HG03108 (cell line): ENCODE measurements around the gene PA2G4.

Source experiments
- ATAC-seq: cut with Tn5 transposase; IDR thresholded peaks from one replicate; pipeline ENCODE4 v1.9.1; 2021; ENCODE audit warnings: moderate library complexity; ENCODE audit not compliant: unreplicated experiment

Gene PA2G4

GRCh38 chr12:56124133-56124532, 19.8 kb downstream of the PA2G4 start:
- no peak for ATAC-seq

- no peak for ATAC-seq
These were observed 22.4 kb downstream of the PA2G4 start for GRCh38 chr12:56126732-56127239.

- ATAC-seq, result no peak
These were observed 23.1 kb downstream of the PA2G4 start for GRCh38 chr12:56127485-56127887.

GRCh38 chr12:56127888-56128669, 23.7 kb downstream of the PA2G4 start, which contains the start of gene ESYT1:
Gene ESYT1, plus strand, starts transcription at chr12:56128267. Its CDS starts 53 bp downstream, at chr12:56128320.
- peak; percentile 88 for ATAC-seq

GRCh38 chr12:56128670-56129205, 24.4 kb downstream of the PA2G4 start:
- no peak for ATAC-seq

GRCh38 chr12:56129206-56129941, 25.0 kb downstream of the PA2G4 start:
- no peak for ATAC-seq

GRCh38 chr12:56129942-56130495, 25.7 kb downstream of the PA2G4 start:
- ATAC-seq, result no peak

- no peak for ATAC-seq
These were observed 26.5 kb downstream of the PA2G4 start for GRCh38 chr12:56130876-56131275.

GRCh38 chr12:56134897-56135296, 30.5 kb downstream of the PA2G4 start:
- ATAC-seq, result no peak

GRCh38 chr12:56137853-56138571, 33.7 kb downstream of the PA2G4 start:
- no peak for ATAC-seq

GRCh38 chr12:56141946-56142784, 37.8 kb downstream of the PA2G4 start:
- ATAC-seq, result no peak

GRCh38 chr12:56143217-56143616, 38.9 kb downstream of the PA2G4 start:
- no peak for ATAC-seq

- no peak for ATAC-seq
These were observed 39.5 kb downstream of the PA2G4 start for GRCh38 chr12:56143870-56144269.

GRCh38 chr12:56145217-56145616, 40.9 kb downstream of the PA2G4 start:
- no peak for ATAC-seq

- no peak for ATAC-seq
These were observed 42.4 kb downstream of the PA2G4 start for GRCh38 chr12:56146492-56147460.

GRCh38 chr12:56150563-56150962, 46.2 kb downstream of the PA2G4 start:
- no peak for ATAC-seq

GRCh38 chr12:56151672-56152131, 47.3 kb downstream of the PA2G4 start:
- no peak for ATAC-seq

GRCh38 chr12:56152132-56152755, 47.9 kb downstream of the PA2G4 start, which contains the start of gene MYL6B:
Gene MYL6B, plus strand, starts transcription at chr12:56152587. Its CDS starts 1,332 bp downstream, at chr12:56153919.
- ATAC-seq, result peak; percentile 92
